Prostate gland (tissue), 2 donors: Measurements from ENCODE around the gene CHST2.

ENCODE experiments used
- POLR2A ChIP-seq: fragments of 450-650 bp; IDR thresholded peaks from one replicate; pipeline ENCODE4 v1.6.1; 2016; ENCODE audit warnings: antibody characterized with exemption, mild to moderate bottlenecking
- POLR2AphosphoS5 ChIP-seq: sonication (generic); formaldehyde crosslinking; IDR thresholded peaks from one replicate; pipeline ENCODE4 v1.6.1; 2017; ENCODE audit warnings: antibody characterized with exemption
- TF ChIP-seq, protein P1 (sequence below), 4 experiments: fragments of 200-600 bp in 2 of 4; fragments of 450-650 bp in 2 of 4; sonication (generic) in 2 of 4; IDR thresholded peaks; 1 replicate in 3 of 4; 2 replicates in 1 of 4; pipeline ENCODE4 v1.5.1; 2016 to 2019; ENCODE audit warnings: antibody characterized with exemption in 4 of 4, mild to moderate bottlenecking in 2 of 4, moderate library complexity in 2 of 4

DNA sequence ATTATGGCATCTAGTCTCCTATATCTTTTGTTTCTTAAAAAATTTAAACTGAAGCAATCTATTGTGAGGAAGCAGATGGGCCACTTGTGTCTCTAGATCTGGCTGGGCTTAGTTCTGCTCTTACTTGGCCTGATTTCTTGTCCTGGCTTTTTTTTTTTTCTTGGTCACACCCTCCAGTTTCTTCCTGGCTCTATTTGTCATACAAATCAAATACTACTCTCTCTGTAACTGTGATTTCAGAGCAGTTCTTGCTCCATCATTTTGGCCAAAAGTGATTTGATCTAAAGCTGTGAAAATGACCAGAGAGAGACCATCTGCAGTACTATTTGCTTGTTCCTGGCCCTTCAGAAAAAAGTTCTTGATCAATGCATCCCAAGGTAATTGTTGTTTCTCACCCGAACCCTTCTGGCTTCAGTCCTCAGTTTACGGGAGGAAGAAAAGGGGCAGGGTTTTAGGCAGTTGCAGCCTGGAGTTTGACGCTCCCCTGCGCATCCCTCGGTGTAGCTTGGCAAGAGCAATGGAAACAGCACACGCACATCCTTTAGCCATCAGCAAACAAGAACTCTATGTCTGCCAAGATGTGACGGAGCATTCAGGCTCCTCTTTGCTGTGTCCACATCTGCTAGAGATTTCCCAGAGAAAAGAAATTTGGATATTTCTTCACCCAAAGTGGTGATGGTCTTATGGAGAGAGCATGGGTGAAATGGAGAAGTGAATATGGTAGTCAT is 31.6 kb downstream of the CHST2 start:
- TF ChIP-seq, protein P1, sequence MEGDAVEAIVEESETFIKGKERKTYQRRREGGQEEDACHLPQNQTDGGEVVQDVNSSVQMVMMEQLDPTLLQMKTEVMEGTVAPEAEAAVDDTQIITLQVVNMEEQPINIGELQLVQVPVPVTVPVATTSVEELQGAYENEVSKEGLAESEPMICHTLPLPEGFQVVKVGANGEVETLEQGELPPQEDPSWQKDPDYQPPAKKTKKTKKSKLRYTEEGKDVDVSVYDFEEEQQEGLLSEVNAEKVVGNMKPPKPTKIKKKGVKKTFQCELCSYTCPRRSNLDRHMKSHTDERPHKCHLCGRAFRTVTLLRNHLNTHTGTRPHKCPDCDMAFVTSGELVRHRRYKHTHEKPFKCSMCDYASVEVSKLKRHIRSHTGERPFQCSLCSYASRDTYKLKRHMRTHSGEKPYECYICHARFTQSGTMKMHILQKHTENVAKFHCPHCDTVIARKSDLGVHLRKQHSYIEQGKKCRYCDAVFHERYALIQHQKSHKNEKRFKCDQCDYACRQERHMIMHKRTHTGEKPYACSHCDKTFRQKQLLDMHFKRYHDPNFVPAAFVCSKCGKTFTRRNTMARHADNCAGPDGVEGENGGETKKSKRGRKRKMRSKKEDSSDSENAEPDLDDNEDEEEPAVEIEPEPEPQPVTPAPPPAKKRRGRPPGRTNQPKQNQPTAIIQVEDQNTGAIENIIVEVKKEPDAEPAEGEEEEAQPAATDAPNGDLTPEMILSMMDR (IDR thresholded peaks at IDR 0.05): no peak
- TF ChIP-seq POLR2A (no peak), POLR2AphosphoS5 (no peak)
